PFSK-1 (cell line): ENCODE measurements around the gene EPAS1.

Source experiments
- FOXP2 ChIP-seq: optimal IDR thresholded peaks from 2 replicates; pipeline ENCODE3; 2011; ENCODE audit warnings: borderline replicate concordance, control low read depth, inconsistent platforms; ENCODE audit not compliant: insufficient read depth; ENCODE audit errors: extremely low read length, extremely low read depth
- POLR2AphosphoS5 ChIP-seq: IDR thresholded peaks from 2 replicates; pipeline ENCODE4 v1.6.1; 2012; ENCODE audit warnings: low read depth, mild to moderate bottlenecking, control low read depth, low read length, moderate library complexity
- SIN3A ChIP-seq: IDR thresholded peaks from 2 replicates; pipeline ENCODE4 v1.6.1; 2012; ENCODE audit warnings: mild to moderate bottlenecking, low read length, moderate library complexity, borderline replicate concordance; ENCODE audit not compliant: insufficient read depth
- TAF1 ChIP-seq: IDR thresholded peaks from 2 replicates; pipeline ENCODE4 v1.6.1; 2012; ENCODE audit warnings: low read length, control low read depth, borderline replicate concordance; ENCODE audit not compliant: insufficient read depth
- TF ChIP-seq, protein P1 (sequence below), 2 experiments: IDR thresholded peaks; 2 replicates each; pipeline versions ENCODE4 v1.6.1 to v1.8.0; 2011 to 2012; ENCODE audit warnings: low read depth in 2 of 2, low read length in 2 of 2, control low read depth in 1 of 2, inconsistent platforms in 1 of 2, mild to moderate bottlenecking in 1 of 2, moderate library complexity in 1 of 2; ENCODE audit not compliant: insufficient read depth in 1 of 2

EPAS1 gene

DNA sequence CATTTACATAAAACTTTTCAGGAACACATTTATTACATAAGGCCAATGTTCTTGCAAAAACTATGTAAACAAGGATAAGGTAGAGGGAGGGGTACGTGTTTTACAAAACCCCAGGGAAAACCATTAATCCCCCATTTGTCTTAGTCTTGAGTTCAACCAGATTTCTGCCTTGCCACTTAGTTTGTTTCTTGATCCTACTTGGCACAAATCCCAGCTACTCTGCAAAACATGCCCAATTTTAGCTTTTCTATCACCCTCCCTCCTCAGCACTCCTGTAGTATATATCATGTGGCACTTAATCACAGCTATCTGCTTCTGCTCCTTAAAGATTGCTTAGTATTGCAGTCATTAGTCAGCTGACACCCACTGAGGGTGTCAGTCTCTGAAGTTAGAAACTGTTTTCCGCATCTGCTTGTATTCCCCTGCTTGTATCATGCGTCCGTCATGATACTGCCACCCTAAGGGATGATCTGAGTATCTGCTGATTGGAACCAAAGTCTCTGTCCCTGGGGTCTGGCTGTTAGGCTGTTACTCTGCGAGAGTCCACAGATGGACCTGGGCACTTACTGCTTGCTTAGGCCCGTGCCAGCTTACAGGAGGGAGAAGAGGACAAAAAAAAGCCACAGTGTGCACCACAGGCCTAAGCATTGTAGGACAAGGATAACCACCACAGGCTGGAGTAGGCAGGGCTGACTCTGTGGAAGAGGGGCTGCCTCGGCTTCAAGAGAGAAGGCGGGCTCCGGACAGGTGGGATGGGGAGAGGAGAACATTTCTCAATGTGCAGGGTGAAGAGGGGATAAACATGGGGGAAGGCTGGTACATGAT is 82.2 kb downstream of the EPAS1 start:
- TF ChIP-seq POLR2AphosphoS5 = no peak
- no peak for TF ChIP-seq TAF1
- TF ChIP-seq FOXP2 = no peak
- TF ChIP-seq, protein P1, sequence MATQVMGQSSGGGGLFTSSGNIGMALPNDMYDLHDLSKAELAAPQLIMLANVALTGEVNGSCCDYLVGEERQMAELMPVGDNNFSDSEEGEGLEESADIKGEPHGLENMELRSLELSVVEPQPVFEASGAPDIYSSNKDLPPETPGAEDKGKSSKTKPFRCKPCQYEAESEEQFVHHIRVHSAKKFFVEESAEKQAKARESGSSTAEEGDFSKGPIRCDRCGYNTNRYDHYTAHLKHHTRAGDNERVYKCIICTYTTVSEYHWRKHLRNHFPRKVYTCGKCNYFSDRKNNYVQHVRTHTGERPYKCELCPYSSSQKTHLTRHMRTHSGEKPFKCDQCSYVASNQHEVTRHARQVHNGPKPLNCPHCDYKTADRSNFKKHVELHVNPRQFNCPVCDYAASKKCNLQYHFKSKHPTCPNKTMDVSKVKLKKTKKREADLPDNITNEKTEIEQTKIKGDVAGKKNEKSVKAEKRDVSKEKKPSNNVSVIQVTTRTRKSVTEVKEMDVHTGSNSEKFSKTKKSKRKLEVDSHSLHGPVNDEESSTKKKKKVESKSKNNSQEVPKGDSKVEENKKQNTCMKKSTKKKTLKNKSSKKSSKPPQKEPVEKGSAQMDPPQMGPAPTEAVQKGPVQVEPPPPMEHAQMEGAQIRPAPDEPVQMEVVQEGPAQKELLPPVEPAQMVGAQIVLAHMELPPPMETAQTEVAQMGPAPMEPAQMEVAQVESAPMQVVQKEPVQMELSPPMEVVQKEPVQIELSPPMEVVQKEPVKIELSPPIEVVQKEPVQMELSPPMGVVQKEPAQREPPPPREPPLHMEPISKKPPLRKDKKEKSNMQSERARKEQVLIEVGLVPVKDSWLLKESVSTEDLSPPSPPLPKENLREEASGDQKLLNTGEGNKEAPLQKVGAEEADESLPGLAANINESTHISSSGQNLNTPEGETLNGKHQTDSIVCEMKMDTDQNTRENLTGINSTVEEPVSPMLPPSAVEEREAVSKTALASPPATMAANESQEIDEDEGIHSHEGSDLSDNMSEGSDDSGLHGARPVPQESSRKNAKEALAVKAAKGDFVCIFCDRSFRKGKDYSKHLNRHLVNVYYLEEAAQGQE (IDR thresholded peaks at IDR 0.05; ENCODE audit: insufficient read depth in 1 of 2, low read depth in 2 of 2, low read length in 2 of 2) = no peak
- TF ChIP-seq SIN3A = no peak

DNA sequence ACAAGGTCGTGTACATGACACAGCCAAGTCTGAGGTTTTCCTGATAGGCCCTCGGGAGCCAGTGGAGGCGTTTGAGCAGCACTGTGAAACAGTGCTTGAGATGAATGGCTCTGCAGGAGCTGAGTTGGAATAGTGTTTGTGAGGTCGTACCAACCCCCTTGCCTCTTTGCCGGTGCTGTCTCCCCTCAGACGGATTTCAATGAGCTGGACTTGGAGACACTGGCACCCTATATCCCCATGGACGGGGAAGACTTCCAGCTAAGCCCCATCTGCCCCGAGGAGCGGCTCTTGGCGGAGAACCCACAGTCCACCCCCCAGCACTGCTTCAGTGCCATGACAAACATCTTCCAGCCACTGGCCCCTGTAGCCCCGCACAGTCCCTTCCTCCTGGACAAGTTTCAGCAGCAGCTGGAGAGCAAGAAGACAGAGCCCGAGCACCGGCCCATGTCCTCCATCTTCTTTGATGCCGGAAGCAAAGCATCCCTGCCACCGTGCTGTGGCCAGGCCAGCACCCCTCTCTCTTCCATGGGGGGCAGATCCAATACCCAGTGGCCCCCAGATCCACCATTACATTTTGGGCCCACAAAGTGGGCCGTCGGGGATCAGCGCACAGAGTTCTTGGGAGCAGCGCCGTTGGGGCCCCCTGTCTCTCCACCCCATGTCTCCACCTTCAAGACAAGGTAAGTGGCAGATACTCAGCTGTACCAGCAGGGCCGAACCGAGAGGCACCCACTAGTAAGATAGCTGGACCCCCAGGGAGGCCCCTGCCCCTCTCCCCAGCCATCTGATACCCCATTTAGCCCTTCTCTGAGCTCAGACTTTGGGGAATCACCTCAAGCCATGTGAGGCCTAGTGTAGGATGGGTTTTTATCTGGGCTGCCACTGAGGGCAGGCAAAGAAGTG is 83.1 kb downstream of the EPAS1 start:
- TF ChIP-seq FOXP2 = no peak
- TF ChIP-seq TAF1 = no peak
- TF ChIP-seq, protein P1 (IDR thresholded peaks at IDR 0.05; ENCODE audit: insufficient read depth in 1 of 2, low read depth in 2 of 2, low read length in 2 of 2) = no peak
- TF ChIP-seq POLR2AphosphoS5 = no peak
- TF ChIP-seq SIN3A = no peak

DNA sequence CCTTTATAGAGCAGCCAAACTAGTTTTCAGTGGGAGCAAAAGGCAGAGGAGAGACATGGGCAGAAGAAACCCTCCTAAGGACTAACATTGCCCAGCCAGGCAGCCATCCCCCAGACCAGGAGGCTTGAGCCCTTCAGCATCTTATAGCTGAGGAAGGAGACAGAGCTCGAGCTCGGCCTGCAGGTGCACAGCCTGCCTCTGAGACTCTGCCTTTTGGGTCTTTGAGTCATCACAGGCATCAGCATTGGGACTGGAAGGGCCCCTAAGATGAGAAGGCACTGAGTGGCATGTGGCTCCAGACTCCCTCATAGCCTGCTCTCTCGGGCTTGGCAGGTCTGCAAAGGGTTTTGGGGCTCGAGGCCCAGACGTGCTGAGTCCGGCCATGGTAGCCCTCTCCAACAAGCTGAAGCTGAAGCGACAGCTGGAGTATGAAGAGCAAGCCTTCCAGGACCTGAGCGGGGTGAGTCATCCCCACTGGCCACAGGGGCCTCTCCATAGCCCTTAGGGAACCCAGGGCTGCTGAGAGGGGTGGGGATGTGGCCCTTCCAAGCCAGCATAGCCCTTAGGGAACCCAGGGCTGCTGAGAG is 84.1 kb downstream of the EPAS1 start:
- TF ChIP-seq SIN3A = no peak
- TF ChIP-seq POLR2AphosphoS5 = no peak
- no peak for TF ChIP-seq TAF1
- TF ChIP-seq, protein P1 (IDR thresholded peaks at IDR 0.05; ENCODE audit: insufficient read depth in 1 of 2, low read depth in 2 of 2, low read length in 2 of 2) = no peak
- no peak for TF ChIP-seq FOXP2

DNA sequence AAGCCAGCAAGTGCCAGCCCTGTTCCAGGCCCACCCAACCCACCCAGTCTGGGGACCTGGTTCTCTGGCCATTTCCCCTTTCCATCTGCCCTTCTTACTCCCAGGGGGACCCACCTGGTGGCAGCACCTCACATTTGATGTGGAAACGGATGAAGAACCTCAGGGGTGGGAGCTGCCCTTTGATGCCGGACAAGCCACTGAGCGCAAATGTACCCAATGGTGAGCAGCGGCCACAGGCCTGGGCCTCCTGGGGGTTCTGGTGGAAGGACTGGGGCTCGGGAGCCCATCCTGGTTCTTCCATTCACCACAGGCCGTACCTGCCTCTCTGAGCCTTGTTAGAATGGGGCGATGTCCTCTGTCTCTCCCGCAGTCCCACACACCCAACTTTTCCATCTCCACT is 84.7 kb downstream of the EPAS1 start:
- no peak for TF ChIP-seq SIN3A

DNA sequence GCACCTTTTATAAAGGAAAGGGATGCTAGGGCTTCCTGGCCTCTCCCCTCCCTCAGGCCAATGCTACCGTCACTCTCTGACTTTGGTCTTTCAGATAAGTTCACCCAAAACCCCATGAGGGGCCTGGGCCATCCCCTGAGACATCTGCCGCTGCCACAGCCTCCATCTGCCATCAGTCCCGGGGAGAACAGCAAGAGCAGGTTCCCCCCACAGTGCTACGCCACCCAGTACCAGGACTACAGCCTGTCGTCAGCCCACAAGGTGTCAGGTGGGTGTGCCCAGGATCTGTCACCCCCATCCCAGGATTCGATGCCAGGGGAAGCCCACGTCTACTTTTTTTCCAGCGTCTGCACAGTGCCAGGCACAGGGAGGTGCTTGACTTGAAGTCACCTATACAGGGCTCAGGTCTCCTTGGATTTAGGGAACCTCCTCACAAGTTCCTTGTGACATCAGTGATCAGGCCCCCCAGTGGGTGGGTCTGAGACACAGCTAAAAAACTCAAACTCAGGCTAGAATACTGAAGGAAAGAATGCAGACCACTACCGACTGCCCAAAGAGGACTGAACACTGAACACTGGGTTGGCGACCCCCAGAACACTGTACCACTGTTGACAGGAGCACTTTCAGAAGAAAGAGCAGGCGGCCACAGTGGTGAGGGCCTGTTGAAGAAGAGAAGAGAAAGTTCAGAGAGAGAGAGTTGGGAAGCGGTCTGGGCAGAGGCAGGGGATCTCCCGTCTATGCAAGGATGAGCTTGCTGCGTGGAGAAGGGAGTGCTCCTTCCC is 85.3 kb downstream of the EPAS1 start:
- TF ChIP-seq, protein P1 (IDR thresholded peaks at IDR 0.05; ENCODE audit: insufficient read depth in 1 of 2, low read depth in 2 of 2, low read length in 2 of 2) = no peak
- TF ChIP-seq POLR2AphosphoS5 (no peak), TAF1 (no peak), SIN3A (no peak), FOXP2 (no peak)
